K562 (cell line): ENCODE measurements around the gene SPATS2. TPM values are rescaled to one million over a fixed set of nuclear protein-coding genes. Genes with fewer than 3 reads are reported as not detected.
A peak's percentile ranks its signal among the peaks of the same experiment; 100 is the strongest.

Experiments used
- ATAC-seq: fragments of 200-7000 bp; cut with Tn5 transposase; 3 replicates; pipeline ENCODE4 v1.9.1; 2020; ENCODE audit warnings: moderate library complexity
- BruUV-seq: library from RNA; stranded (reverse); fragments of 400-500 nt; replicated peaks from 2 replicates; lab custom pipeline; 2021; lab: Mats Ljungman, UMichigan
- CTCF ChIA-PET: fragments of 300-600 bp; formaldehyde crosslinking; extraction: SDS; loops from one replicate; lab custom pipeline; 2021; ENCODE audit warnings: low intra/inter-chr PET ratio; lab: Yijun Ruan, JAX
- POLR2A ChIA-PET: fragments of 300-600, 350-650 bp; sonication (Branson Sonifier 250); formaldehyde crosslinking; extraction: SDS; loops from one replicate; lab custom pipeline; 2021; ENCODE audit warnings: antibody characterized with exemption, inconsistent platforms; lab: Yijun Ruan, JAX
- DNase-seq, 4 experiments: peaks; one replicate each; pipeline versions ENCODE4 v3.0.0 to v3.0.0-alpha.2; 2011 to 2018; ENCODE audit warnings: low spot score in 3 of 4, mixed read lengths in 3 of 4; ENCODE audit errors: extremely low read depth in 1 of 4
- FAIRE-seq: peaks from 2 replicates; lab custom pipeline; 2011; peaks lifted over from hg19 to GRCh38; lab: Jason Lieb, UNC
- H2AFZ ChIP-seq: 2 replicates; pipeline ENCODE4 v1.6.0; 2011; ENCODE audit warnings: low read depth, low read length, control low read depth, inconsistent platforms
- H3K27ac ChIP-seq: fragments of 200-600 bp; 3 replicates; pipeline ENCODE4 v1.8.0; 2011; ENCODE audit warnings: low read depth, mild to moderate bottlenecking, control low read depth, inconsistent platforms, low read length, moderate library complexity, mixed read lengths; ENCODE audit errors: extremely low read depth
- H3K27me3 ChIP-seq, 2 experiments: fragments of 300-600 bp in 1 of 2; 2 replicates in 1 of 2; 3 replicates in 1 of 2; pipeline versions ENCODE4 v1.6.0 to v1.8.0; 2011; ENCODE audit warnings: inconsistent platforms in 2 of 2, low read length in 2 of 2, mild to moderate bottlenecking in 1 of 2, mixed read lengths in 1 of 2, moderate library complexity in 1 of 2; ENCODE audit not compliant: control insufficient read depth in 2 of 2, insufficient read depth in 2 of 2
- H3K36me3 ChIP-seq: fragments of 300-600 bp; 3 replicates; pipeline ENCODE4 v1.8.0; 2011; ENCODE audit warnings: mild to moderate bottlenecking, low read length, inconsistent platforms; ENCODE audit not compliant: control insufficient read depth, insufficient read depth
- H3K4me1 ChIP-seq, 2 experiments: fragments of 200-600 bp in 1 of 2; replicated peaks in 1 of 2; 2 replicates in 1 of 2; 3 replicates in 1 of 2; pipeline versions ENCODE4 v1.5.1 to v1.8.0; 2011; ENCODE audit warnings: inconsistent platforms in 2 of 2, low read length in 2 of 2, mild to moderate bottlenecking in 1 of 2, mixed read lengths in 1 of 2, moderate library complexity in 1 of 2; ENCODE audit not compliant: control insufficient read depth in 2 of 2, insufficient read depth in 2 of 2
- H3K4me2 ChIP-seq: 2 replicates; pipeline ENCODE4 v1.6.1; 2011; ENCODE audit warnings: low read length, control low read depth, inconsistent platforms, mixed read lengths; ENCODE audit not compliant: insufficient read depth
- H3K4me3 ChIP-seq: fragments of 200-600 bp; sonication (generic), shearing (Covaris generic); 2 replicates; pipeline ENCODE4 v1.5.1; 2016; ENCODE audit warnings: control low read depth, inconsistent platforms
- H3K79me2 ChIP-seq: fragments of 200-600 bp; 3 replicates; pipeline ENCODE4 v1.8.0; 2011; ENCODE audit warnings: low read length, inconsistent platforms; ENCODE audit not compliant: control insufficient read depth, insufficient read depth
- H3K9ac ChIP-seq, 2 experiments: 2 replicates each; pipeline versions ENCODE4 v1.6.0 to v1.6.1; 2011; ENCODE audit warnings: low read depth in 2 of 2, low read length in 2 of 2, control low read depth in 1 of 2, inconsistent platforms in 1 of 2, mild to moderate bottlenecking in 1 of 2, mixed read lengths in 1 of 2; ENCODE audit not compliant: insufficient read depth in 1 of 2
- H3K9me1 ChIP-seq: one replicate; pipeline ENCODE4 v1.6.0; 2011; ENCODE audit warnings: inconsistent platforms, mild to moderate bottlenecking, low read length, moderate library complexity; ENCODE audit not compliant: control insufficient read depth, insufficient read depth
- H3K9me3 ChIP-seq: replicated peaks from 2 replicates; pipeline ENCODE4 v1.5.1; 2011; ENCODE audit warnings: low read depth, low read length, inconsistent platforms; ENCODE audit not compliant: control insufficient read depth, insufficient read depth
- H4K20me1 ChIP-seq: replicated peaks from 2 replicates; pipeline ENCODE4 v1.6.1; 2011; ENCODE audit warnings: low read length, inconsistent platforms, mixed read lengths; ENCODE audit not compliant: control insufficient read depth, insufficient read depth
- NFE2 ChIP-seq: IDR thresholded peaks from 2 replicates; pipeline ENCODE4 v1.6.1; 2014; ENCODE audit warnings: antibody characterized with exemption, low read depth
- NFE2L1 ChIP-seq: fragments of 450-650 bp; IDR thresholded peaks from 2 replicates; pipeline ENCODE4 v1.6.1; 2016; ENCODE audit warnings: missing genetic modification characterization, low read depth, mild to moderate bottlenecking, missing compliant biosample characterization, moderate library complexity, borderline replicate concordance
- PHF21A ChIP-seq: fragments of 450-650 bp; IDR thresholded peaks from 2 replicates; pipeline ENCODE4 v1.6.1; 2017; ENCODE audit warnings: low read depth, borderline replicate concordance
- SMAD4 ChIP-seq: fragments of 250-450 bp; sonication (Bioruptor Pico); conservative IDR thresholded peaks from 2 replicates; pipeline ENCODE4 v1.8.0; 2021; ENCODE audit warnings: inconsistent platforms, mild to moderate bottlenecking, moderate library complexity
- ZNF165 ChIP-seq: fragments of 250-450 bp; sonication (Bioruptor Pico); IDR thresholded peaks from 2 replicates; pipeline ENCODE4 v1.4.0; 2020; ENCODE audit warnings: borderline replicate concordance
- ZNF79 ChIP-seq: fragments of 250-450 bp; sonication (Bioruptor Pico); IDR thresholded peaks from 2 replicates; pipeline ENCODE4 v1.4.0; 2020; ENCODE audit warnings: low read depth, mild to moderate bottlenecking, moderate library complexity
- WGBS: fragments of 100-300 bp; shearing (Covaris generic); methylation state at CpG from one replicate; pipeline ENCODE4 v1.1.6; 2016; ENCODE audit warnings: low coverage, mixed read lengths; ENCODE audit not compliant: insufficient coverage; ENCODE audit errors: missing lambda C conversion rate; 5-methylcytosine and 5-hydroxymethylcytosine counted together
- in situ Hi-C: fragments of 300-500 bp; cut with MboI; formaldehyde crosslinking; loops from 4 replicates; pipeline ENCODE4 v1.15.0; 2018; ENCODE audit warnings: inconsistent platforms, mixed read lengths
- intact Hi-C: fragments of 100-400 bp; cut with micrococcal nuclease; formaldehyde crosslinking; loops from 2 replicates; pipeline ENCODE4 v1.14.2; 2022
- polyA plus RNA-seq, 8 experiments: library from polyadenylated mRNA; depleted of rRNA in 4 of 8; stranded (reverse) in 5 of 8; unstranded in 3 of 8; fragments of >200 nt; fragmentation: Nextera tagmentation in 2 of 8; fragmentation: Illumina TruSeq in 1 of 8; extraction: Ambion mirVana in 2 of 8; extraction: Trizol in 1 of 8; gene quantifications; 2 replicates each; pipeline versions ENCODE4 v1.2.1 to v1.2.3, GENCODE V29; 2011 to 2014; ENCODE audit warnings: inconsistent platforms in 1 of 8, missing spikeins in 1 of 8
- total RNA-seq, 7 experiments: library from RNA; depleted of rRNA in 6 of 7; stranded (reverse); fragments of >200 nt in 6 of 7; fragmentation: Illumina TruSeq in 2 of 7; extraction: Trizol in 2 of 7; gene quantifications; 2 replicates each; pipeline versions ENCODE4 v1.2.1 to v1.2.3, GENCODE V29; 2011 to 2021; ENCODE audit warnings: low replicate concordance in 1 of 7
- TF ChIP-seq, protein P1 (sequence below), 2 experiments: IDR thresholded peaks in 1 of 2; conservative IDR thresholded peaks in 1 of 2; 2 replicates each; pipeline ENCODE4 v1.6.1; 2016; ENCODE audit warnings: low read depth in 2 of 2, mild to moderate bottlenecking in 1 of 2, missing compliant biosample characterization in 1 of 2, missing genetic modification characterization in 1 of 2, moderate library complexity in 1 of 2
- TF ChIP-seq, protein P2 (sequence below): fragments of 450-650 bp; formaldehyde crosslinking; IDR thresholded peaks from 2 replicates; pipeline ENCODE4 v1.4.0; 2020; ENCODE audit warnings: mild to moderate bottlenecking, moderate library complexity
- TF ChIP-seq, protein P3 (sequence below): fragments of 450-650 bp; IDR thresholded peaks from 2 replicates; pipeline ENCODE4 v1.6.1; 2016; ENCODE audit warnings: antibody characterized with exemption
- TF ChIP-seq, protein P4 (sequence below): conservative IDR thresholded peaks from 2 replicates; pipeline ENCODE4 v1.6.1; 2011; ENCODE audit warnings: low read depth, mild to moderate bottlenecking, low read length; ENCODE audit not compliant: control insufficient read depth

The SPATS2 gene
- total and polyA plus RNA-seq, 9 of the 15 experiments (the other 6 are each of a cell fraction or from before 2014, with no cell fraction given), result 5.4 to 48.2 (median 17.5) TPM

DNA sequence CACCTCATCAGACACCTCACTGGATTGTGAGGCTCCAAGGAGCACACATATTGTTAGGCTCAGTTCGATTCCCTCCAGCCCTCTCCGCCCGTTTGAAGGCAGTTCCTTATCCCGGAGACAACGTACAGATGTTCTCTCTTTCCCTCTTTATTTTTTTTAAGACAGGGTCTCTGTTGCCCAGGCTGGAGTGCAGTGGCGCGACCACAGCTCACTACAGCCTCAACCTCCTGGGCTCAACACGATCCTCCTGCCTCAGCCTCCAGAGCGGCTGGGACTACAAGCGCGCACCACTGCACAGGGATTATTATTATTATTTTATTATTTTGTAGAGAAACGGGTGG lies 44.9 kb upstream of the SPATS2 start (continued):
- TF ChIP-seq, protein P1, sequence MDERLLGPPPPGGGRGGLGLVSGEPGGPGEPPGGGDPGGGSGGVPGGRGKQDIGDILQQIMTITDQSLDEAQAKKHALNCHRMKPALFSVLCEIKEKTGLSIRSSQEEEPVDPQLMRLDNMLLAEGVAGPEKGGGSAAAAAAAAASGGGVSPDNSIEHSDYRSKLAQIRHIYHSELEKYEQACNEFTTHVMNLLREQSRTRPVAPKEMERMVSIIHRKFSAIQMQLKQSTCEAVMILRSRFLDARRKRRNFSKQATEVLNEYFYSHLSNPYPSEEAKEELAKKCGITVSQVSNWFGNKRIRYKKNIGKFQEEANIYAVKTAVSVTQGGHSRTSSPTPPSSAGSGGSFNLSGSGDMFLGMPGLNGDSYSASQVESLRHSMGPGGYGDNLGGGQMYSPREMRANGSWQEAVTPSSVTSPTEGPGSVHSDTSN (CRISPR knock-in tag; IDR thresholded peaks at IDR 0.05; ENCODE audit: low read depth), result no peak
- TF ChIP-seq, protein P1 (tag; conservative IDR thresholded peaks at IDR 0.05; ENCODE audit: low read depth), result no peak
- no peak for TF ChIP-seq NFE2
- TF ChIP-seq, protein P2, sequence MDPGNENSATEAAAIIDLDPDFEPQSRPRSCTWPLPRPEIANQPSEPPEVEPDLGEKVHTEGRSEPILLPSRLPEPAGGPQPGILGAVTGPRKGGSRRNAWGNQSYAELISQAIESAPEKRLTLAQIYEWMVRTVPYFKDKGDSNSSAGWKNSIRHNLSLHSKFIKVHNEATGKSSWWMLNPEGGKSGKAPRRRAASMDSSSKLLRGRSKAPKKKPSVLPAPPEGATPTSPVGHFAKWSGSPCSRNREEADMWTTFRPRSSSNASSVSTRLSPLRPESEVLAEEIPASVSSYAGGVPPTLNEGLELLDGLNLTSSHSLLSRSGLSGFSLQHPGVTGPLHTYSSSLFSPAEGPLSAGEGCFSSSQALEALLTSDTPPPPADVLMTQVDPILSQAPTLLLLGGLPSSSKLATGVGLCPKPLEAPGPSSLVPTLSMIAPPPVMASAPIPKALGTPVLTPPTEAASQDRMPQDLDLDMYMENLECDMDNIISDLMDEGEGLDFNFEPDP, result no peak

DNA sequence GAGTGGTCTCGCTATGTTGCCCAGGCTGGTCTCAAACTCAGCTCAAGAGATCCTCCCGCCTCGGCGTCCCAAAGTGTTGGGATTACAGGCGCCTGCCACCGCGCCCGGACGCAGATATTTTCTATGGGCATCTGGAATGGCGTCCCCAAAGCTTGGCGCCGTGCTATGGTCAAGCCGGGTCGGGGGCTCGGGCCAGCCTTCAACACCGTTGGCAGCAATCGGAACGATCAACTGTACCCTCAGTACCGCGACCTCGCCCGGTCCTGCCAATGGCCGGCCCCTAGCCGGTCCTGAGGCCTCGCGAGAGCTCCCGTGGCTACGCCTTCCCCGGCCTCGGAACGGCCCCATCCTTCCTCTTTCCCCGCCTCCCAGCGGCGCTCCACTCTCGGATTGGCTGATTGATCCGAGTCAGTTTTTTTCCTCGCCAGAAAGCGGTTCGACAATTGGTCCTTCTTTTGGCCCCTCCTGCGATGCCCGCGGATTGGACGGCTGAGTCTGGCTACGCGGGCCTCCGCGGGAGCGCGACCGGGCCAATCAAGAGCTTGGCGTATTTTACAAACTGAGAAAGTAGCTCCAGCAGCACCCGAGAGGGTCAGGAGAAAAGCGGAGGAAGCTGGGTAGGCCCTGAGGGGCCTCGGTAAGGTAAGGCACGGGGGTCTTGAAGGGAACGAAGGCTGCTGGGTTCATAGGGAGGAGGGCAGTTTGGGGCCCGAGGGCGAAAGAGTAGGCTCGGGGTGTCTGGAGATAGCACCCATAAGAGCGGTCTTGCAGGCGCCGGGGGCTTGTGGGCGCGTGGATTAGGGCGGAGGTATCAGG lies 44.3 kb upstream of the SPATS2 start, which contains the start of gene TROAP:
Gene TROAP (plus strand): TSS at position 548 of the 816 bp plus-strand sequence. CDS start 354 bp downstream, outside the sequence.
- Histone ChIP-seq H3K4me3 (peak within 1 kb of the TSS; percentile 74), H3K9me3 (no peaks in the 10 kb centered on the region), H3K79me2 (peaks cover 22% of the 10 kb centered on the region), H3K4me2 (peak within 1 kb of the TSS; percentile 99), H3K36me3 (peaks cover 38% of the 10 kb centered on the region; the same call in 2 of the 3 replicates), H3K9me1 (no peaks in the 10 kb centered on the region), H3K9ac (peak within 1 kb of the TSS; percentile 96 to 99), H3K27me3 (no peaks in the 10 kb centered on the region), H2AFZ (peak within 1 kb of the TSS; percentile 93), H3K27ac (peak within 1 kb of the TSS; percentile 85), H4K20me1 (no peaks in the 10 kb centered on the region), H3K4me1 (peaks cover 5 to 16% of the 10 kb centered on the region in 2 experiments; a peak in 3 of 5 replicates)
- ChIA-PET POLR2A (interaction anchor here (0.6 to 3.1 kb wide), 24 partner anchors 9 to 546 kb away, joined by 3 to 32 read pairs (median 6); partner anchors contain the start of genes C1QL4, DNAJC22, PRPH and TUBA1B), CTCF (no interaction called here)
- intact Hi-C loops, result no loop called here
- BruUV-seq, result no TSS peak
- WGBS, result under 1% methylated on average over 62 of the region's 65 CpGs
- in situ Hi-C loops, result no loop called here
- peak; percentile 99 for DNase-seq
- peak; percentile 99 for FAIRE-seq
- peak; percentile 98 for ATAC-seq
- TF ChIP-seq ZNF165 (CRISPR knock-in tag) (no peak), ZNF79 (CRISPR knock-in tag) (no peak), SMAD4 (peak; percentile 29; the same call in 1 of the 2 replicates), PHF21A (no peak), NFE2L1 (tag) (no peak)
- TF ChIP-seq, protein P3, sequence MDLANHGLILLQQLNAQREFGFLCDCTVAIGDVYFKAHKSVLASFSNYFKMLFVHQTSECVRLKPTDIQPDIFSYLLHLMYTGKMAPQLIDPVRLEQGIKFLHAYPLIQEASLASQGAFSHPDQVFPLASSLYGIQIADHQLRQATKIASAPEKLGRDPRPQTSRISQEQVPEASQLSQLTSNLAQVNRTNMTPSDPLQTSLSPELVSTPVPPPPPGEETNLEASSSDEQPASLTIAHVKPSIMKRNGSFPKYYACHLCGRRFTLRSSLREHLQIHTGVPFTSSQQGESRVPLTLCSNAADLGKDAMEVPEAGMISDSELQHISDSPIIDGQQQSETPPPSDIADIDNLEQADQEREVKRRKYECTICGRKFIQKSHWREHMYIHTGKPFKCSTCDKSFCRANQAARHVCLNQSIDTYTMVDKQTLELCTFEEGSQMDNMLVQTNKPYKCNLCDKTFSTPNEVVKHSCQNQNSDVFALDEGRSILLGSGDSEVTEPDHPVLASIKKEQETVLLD, result no peak
- TF ChIP-seq, protein P4, sequence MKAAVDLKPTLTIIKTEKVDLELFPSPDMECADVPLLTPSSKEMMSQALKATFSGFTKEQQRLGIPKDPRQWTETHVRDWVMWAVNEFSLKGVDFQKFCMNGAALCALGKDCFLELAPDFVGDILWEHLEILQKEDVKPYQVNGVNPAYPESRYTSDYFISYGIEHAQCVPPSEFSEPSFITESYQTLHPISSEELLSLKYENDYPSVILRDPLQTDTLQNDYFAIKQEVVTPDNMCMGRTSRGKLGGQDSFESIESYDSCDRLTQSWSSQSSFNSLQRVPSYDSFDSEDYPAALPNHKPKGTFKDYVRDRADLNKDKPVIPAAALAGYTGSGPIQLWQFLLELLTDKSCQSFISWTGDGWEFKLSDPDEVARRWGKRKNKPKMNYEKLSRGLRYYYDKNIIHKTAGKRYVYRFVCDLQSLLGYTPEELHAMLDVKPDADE, result 0 out of 2 replicates have a peak, but pooled peaks have one; percentile 28
